Measurements from ENCODE around the gene ATP1B2.
"Not testable (repeated sequence)": the region's sequence is repeated elsewhere in the genome, so short reads cannot be mapped to it uniquely, and the experiment has no call there.

The ATP1B2 gene

GRCh38 chr17:7634384-7634783 lies 16.3 kb upstream of the ATP1B2 start:
- Histone ChIP-seq H3K9me3 (ENCODE audit: control insufficient read depth, low read length) (no peaks in the 10 kb centered on the region), H3K27ac (ENCODE audit: insufficient read depth, low read depth, low read length, poor library complexity, severe bottlenecking) (no peak overlapping the region), H3K36me3 (ENCODE audit: control insufficient read depth, insufficient read depth, low read length) (no peaks in the 10 kb centered on the region), H3K27me3 (ENCODE audit: control insufficient read depth, insufficient read depth, low read length, poor library complexity, severe bottlenecking) (no peaks in the 10 kb centered on the region), H3K4me1 (ENCODE audit: control insufficient read depth, insufficient read depth, low read length) (no peaks in the 10 kb centered on the region), H3K4me3 (ENCODE audit: insufficient read depth, low read depth, low read length) (no peak overlapping the region)
- 47 to 48% methylated on average over 5 of the region's 5 CpGs for WGBS, 2 experiments

DNA sequence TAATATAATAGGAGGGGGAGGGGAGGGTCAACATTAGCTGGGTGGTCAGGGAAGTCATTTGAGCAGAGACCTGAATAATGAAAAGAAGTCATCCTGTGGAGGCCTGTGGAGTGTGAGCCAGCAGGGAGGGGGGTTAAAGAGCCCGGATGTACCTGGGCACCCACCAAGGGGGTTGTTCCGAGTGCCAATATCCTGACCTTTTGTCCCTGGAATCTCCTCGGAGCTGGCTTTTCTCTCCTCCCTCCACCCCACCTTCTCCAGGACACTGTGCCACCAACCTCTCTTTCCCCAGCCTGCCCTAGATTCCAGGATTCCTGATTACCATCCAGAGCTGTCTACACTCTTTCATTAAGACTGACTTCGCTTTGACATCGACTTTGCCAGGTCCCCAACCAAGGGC lies 14.6 kb upstream of the ATP1B2 start:
- WGBS, 2 experiments: 58 to 61% methylated on average over 5 of the region's 5 CpGs
- H3K9me3 ChIP-seq (ENCODE audit: control insufficient read depth, low read length): no peaks in the 10 kb centered on the region
- no peaks in the 10 kb centered on the region for H3K36me3 ChIP-seq (ENCODE audit: control insufficient read depth, insufficient read depth, low read length)
- no peaks in the 10 kb centered on the region for H3K4me1 ChIP-seq (ENCODE audit: control insufficient read depth, insufficient read depth, low read length)
- H3K27me3 ChIP-seq (ENCODE audit: control insufficient read depth, insufficient read depth, low read length, poor library complexity, severe bottlenecking): no peaks in the 10 kb centered on the region
- H3K27ac ChIP-seq (ENCODE audit: insufficient read depth, low read depth, low read length, poor library complexity, severe bottlenecking): no peak overlapping the region
- no peak overlapping the region for H3K4me3 ChIP-seq (ENCODE audit: insufficient read depth, low read depth, low read length)

DNA sequence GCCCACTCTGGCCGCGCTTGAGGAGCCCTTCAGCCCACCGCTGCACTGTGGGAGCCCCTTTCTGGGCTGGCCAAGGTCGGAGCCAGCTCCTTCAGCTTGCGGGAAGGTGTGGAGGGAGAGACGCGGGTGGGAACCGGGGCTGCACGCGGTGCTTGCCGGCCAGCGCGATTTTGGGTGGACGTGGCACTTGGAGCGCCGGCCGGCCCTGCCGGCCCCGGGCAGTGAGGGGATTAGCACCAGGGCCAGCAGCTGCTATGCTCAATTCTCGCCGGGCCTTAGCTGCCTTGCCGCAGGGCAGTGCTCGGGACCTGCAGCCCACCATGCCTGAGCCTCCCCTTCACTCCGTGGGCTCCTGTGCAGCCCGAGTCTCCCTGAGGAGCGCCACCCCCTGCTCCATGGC lies 9.9 kb upstream of the ATP1B2 start:
- Histone ChIP-seq H3K36me3 (ENCODE audit: control insufficient read depth, insufficient read depth, low read length) (no peaks in the 10 kb centered on the region), H3K27me3 (ENCODE audit: control insufficient read depth, insufficient read depth, low read length, poor library complexity, severe bottlenecking) (no peaks in the 10 kb centered on the region), H3K4me1 (ENCODE audit: control insufficient read depth, insufficient read depth, low read length) (no peaks in the 10 kb centered on the region), H3K4me3 (ENCODE audit: insufficient read depth, low read depth, low read length) (no peak overlapping the region), H3K27ac (ENCODE audit: insufficient read depth, low read depth, low read length, poor library complexity, severe bottlenecking) (no peak overlapping the region), H3K9me3 (ENCODE audit: control insufficient read depth, low read length) (no peaks in the 10 kb centered on the region)
- 93% methylated on average over 26 of the region's 26 CpGs for WGBS, 2 experiments

- not testable (repeated sequence) for H3K36me3 ChIP-seq (ENCODE audit: control insufficient read depth, insufficient read depth, low read length); H3K4me1 ChIP-seq (ENCODE audit: control insufficient read depth, insufficient read depth, low read length); H3K4me3 ChIP-seq (ENCODE audit: insufficient read depth, low read depth, low read length); H3K9me3 ChIP-seq (ENCODE audit: control insufficient read depth, low read length); H3K27me3 ChIP-seq (ENCODE audit: control insufficient read depth, insufficient read depth, low read length, poor library complexity, severe bottlenecking); H3K27ac ChIP-seq (ENCODE audit: insufficient read depth, low read depth, low read length, poor library complexity, severe bottlenecking)
- WGBS, 2 experiments: 82 to 87% methylated on average over 7 of the region's 7 CpGs
Observed at GRCh38 chr17:7641635-7642034, 9.1 kb upstream of the ATP1B2 start.

DNA sequence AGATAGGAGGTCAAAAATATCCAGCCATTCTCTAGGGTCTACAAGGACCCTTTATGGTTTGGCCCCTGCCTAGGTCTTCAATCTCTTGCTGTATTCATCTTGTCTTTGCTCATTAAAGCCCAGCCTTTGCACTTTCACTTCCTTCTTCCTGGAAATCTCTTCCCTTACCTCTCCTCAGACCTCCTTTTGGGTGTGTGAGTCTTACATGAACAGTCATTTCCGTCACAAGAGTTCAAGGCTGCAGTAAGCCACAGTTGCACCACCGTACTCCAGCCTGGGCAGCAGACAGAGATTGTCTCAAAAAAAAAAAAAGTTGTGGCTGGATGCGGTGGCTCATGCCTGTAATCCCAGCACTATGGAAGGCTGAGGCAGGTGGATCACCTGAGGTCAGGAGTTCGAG lies 6.0 kb upstream of the ATP1B2 start:
- WGBS, 2 experiments: 93 to 94% methylated on average over 4 of the region's 4 CpGs
- Histone ChIP-seq H3K4me3 (ENCODE audit: insufficient read depth, low read depth, low read length) (no peak overlapping the region), H3K4me1 (ENCODE audit: control insufficient read depth, insufficient read depth, low read length) (no peaks in the 10 kb centered on the region), H3K27ac (ENCODE audit: insufficient read depth, low read depth, low read length, poor library complexity, severe bottlenecking) (no peak overlapping the region), H3K36me3 (ENCODE audit: control insufficient read depth, insufficient read depth, low read length) (no peaks in the 10 kb centered on the region), H3K27me3 (ENCODE audit: control insufficient read depth, insufficient read depth, low read length, poor library complexity, severe bottlenecking) (no peaks in the 10 kb centered on the region), H3K9me3 (ENCODE audit: control insufficient read depth, low read length) (no peaks in the 10 kb centered on the region)

GRCh38 chr17:7646457-7646856 lies 4.3 kb upstream of the ATP1B2 start:
- H3K9me3 ChIP-seq (ENCODE audit: control insufficient read depth, low read length): no peaks in the 10 kb centered on the region
- 85 to 89% methylated on average over 9 of the region's 9 CpGs for WGBS, 2 experiments
- no peak overlapping the region for H3K4me3 ChIP-seq (ENCODE audit: insufficient read depth, low read depth, low read length)
- no peaks in the 10 kb centered on the region for H3K36me3 ChIP-seq (ENCODE audit: control insufficient read depth, insufficient read depth, low read length)
- H3K27me3 ChIP-seq (ENCODE audit: control insufficient read depth, insufficient read depth, low read length, poor library complexity, severe bottlenecking): peaks cover 7% of the 10 kb centered on the region
- peaks cover 4% of the 10 kb centered on the region for H3K4me1 ChIP-seq (ENCODE audit: control insufficient read depth, insufficient read depth, low read length)
- no peak overlapping the region for H3K27ac ChIP-seq (ENCODE audit: insufficient read depth, low read depth, low read length, poor library complexity, severe bottlenecking)

- Histone ChIP-seq H3K27ac (ENCODE audit: insufficient read depth, low read depth, low read length, poor library complexity, severe bottlenecking) (no peak overlapping the region), H3K27me3 (ENCODE audit: control insufficient read depth, insufficient read depth, low read length, poor library complexity, severe bottlenecking) (peaks cover 12% of the 10 kb centered on the region), H3K4me3 (ENCODE audit: insufficient read depth, low read depth, low read length) (no peak overlapping the region), H3K36me3 (ENCODE audit: control insufficient read depth, insufficient read depth, low read length) (no peaks in the 10 kb centered on the region), H3K4me1 (ENCODE audit: control insufficient read depth, insufficient read depth, low read length) (peaks cover 4% of the 10 kb centered on the region), H3K9me3 (ENCODE audit: control insufficient read depth, low read length) (no peaks in the 10 kb centered on the region)
- 88 to 95% methylated on average over 3 to 4 of the region's 4 CpGs for WGBS, 2 experiments
Observed at GRCh38 chr17:7647018-7647417, 3.7 kb upstream of the ATP1B2 start.

GRCh38 chr17:7651097-7651664 lies 455 bp downstream of the ATP1B2 start:
- Histone ChIP-seq H3K4me1 (ENCODE audit: control insufficient read depth, insufficient read depth, low read length) (peaks cover 4% of the 10 kb centered on the region), H3K9me3 (ENCODE audit: control insufficient read depth, low read length) (no peaks in the 10 kb centered on the region), H3K36me3 (ENCODE audit: control insufficient read depth, insufficient read depth, low read length) (no peaks in the 10 kb centered on the region), H3K27ac (ENCODE audit: insufficient read depth, low read depth, low read length, poor library complexity, severe bottlenecking) (no peak overlapping the region), H3K4me3 (ENCODE audit: insufficient read depth, low read depth, low read length) (peak overlapping the region; percentile 64), H3K27me3 (ENCODE audit: control insufficient read depth, insufficient read depth, low read length, poor library complexity, severe bottlenecking) (peaks cover 22% of the 10 kb centered on the region)
- WGBS, 2 experiments: 0 to 1% methylated on average over 45 of the region's 45 CpGs

GRCh38 chr17:7651665-7652387 lies 1.1 kb downstream of the ATP1B2 start:
- Histone ChIP-seq H3K9me3 (ENCODE audit: control insufficient read depth, low read length) (no peaks in the 10 kb centered on the region), H3K4me3 (ENCODE audit: insufficient read depth, low read depth, low read length) (peak overlapping the region; percentile 64), H3K4me1 (ENCODE audit: control insufficient read depth, insufficient read depth, low read length) (peaks cover 9% of the 10 kb centered on the region), H3K36me3 (ENCODE audit: control insufficient read depth, insufficient read depth, low read length) (no peaks in the 10 kb centered on the region), H3K27ac (ENCODE audit: insufficient read depth, low read depth, low read length, poor library complexity, severe bottlenecking) (no peak overlapping the region), H3K27me3 (ENCODE audit: control insufficient read depth, insufficient read depth, low read length, poor library complexity, severe bottlenecking) (peaks cover 22% of the 10 kb centered on the region)
- 5 to 6% methylated on average over 52 to 54 of the region's 54 CpGs for WGBS, 2 experiments

DNA sequence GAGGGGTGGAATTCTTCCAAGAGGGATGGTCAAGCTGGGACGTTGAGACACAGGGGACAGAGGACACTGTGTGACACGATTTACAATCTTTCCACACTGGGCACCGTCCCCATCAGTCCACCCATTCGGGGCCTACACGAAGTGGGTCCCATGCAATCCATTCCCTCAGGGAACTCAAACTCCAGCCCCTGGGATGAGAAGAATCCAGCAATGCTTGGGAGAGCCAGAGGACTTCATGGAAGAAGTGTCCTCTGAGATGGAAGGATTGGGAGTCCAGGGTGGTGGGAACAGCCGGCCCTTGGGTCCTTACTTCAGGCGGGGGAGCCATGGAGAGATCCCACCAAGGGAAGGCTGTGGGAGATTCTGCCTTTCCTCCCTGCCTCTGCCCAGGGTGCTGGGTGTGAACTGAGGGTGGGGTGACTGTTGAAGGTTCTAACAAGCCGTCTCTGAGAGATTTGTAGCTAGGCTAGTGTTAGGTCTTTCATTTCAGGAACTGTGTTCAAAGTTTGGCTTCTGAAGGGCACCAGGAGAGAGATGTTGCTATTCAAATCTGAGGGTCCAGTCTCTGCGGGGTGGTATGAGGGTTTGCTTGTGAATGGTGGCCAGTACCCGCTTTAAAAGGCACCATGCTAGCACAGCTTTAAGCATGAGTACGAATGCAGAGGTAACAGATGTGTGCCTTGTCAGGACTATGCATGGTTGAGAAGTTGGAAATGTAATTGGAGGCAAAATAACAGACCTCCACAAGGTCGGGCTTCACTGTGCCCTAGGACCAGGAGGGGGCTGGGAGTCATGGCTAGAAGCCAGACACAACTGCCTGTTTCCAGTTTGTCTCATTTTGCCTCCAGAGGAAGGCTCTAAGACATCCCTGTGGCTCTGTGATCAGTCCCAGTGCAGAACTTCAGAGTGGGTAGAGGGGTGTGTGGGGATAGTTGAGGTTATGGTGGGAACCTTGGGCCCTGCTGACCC lies 1.9 kb downstream of the ATP1B2 start:
- Histone ChIP-seq H3K4me3 (ENCODE audit: insufficient read depth, low read depth, low read length) (peak overlapping the region; percentile 64), H3K4me1 (ENCODE audit: control insufficient read depth, insufficient read depth, low read length) (peaks cover 18% of the 10 kb centered on the region), H3K9me3 (ENCODE audit: control insufficient read depth, low read length) (no peaks in the 10 kb centered on the region), H3K36me3 (ENCODE audit: control insufficient read depth, insufficient read depth, low read length) (no peaks in the 10 kb centered on the region), H3K27ac (ENCODE audit: insufficient read depth, low read depth, low read length, poor library complexity, severe bottlenecking) (no peak overlapping the region), H3K27me3 (ENCODE audit: control insufficient read depth, insufficient read depth, low read length, poor library complexity, severe bottlenecking) (peaks cover 22% of the 10 kb centered on the region)
- WGBS, 2 experiments: 85 to 87% methylated on average over 12 of the region's 12 CpGs

All from ectodermal cell (in vitro differentiated cells).